B cell (primary cell): ENCODE data around the gene SLCO3A1.

Source experiments
- CTCF ChIP-seq: fragments of 200-600 bp; IDR thresholded peaks from one replicate; pipeline ENCODE4 v1.8.0; 2022; ENCODE audit warnings: antibody characterized with exemption, mild to moderate bottlenecking
- EZH2 ChIP-seq: IDR thresholded peaks from 2 replicates; pipeline ENCODE4 v1.6.1; 2012; ENCODE audit warnings: borderline replicate concordance, low read depth, mild to moderate bottlenecking, moderate library complexity, low read length; ENCODE audit not compliant: insufficient read depth, poor library complexity, severe bottlenecking

GRCh38 chr15:91945385-91945784, 91.9 kb downstream of the SLCO3A1 start:
- TF ChIP-seq CTCF (no peak), EZH2 (no peak)
